DMS 273 treated with DMSO at 0.1 percent for 48 hours (cell line): Measurements from ENCODE around the gene FAM174C.

ENCODE experiments used
- DNase-seq: peaks from one replicate; lab custom pipeline; 2025; lab: John Stamatoyannopoulos, UW

FAM174C gene

GRCh38 chr19:1261798-1262622 is 13.3 kb upstream of the FAM174C start:
- DNase-seq, result no peak

DNA sequence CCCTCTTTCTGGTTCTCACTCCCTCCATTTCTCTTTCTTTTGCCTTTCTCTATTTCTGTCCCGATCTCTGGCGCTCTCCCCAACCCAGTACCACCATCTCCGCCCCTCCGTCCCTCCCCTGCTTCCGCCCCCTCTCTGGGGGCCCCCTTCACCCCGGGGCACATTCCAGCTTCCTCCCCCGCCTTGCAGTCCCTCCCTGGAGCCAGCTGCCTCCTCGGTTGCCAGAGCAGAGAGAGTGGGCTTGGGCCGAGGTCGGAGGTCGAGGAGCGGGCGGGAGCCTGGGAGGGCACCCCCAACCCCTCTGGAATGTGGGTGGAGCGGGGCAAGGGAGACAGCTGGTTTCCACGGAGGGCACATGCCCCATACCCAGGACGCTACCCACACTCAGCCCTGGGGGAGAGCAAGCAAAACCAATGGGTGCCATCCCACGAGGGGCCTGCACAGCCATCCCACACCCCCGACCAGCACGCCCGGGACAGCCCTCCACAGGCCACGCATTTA is 12.7 kb upstream of the FAM174C start:
- DNase-seq, result no peak

GRCh38 chr19:1263188-1263587 is 12.1 kb upstream of the FAM174C start:
- DNase-seq, result no peak

DNA sequence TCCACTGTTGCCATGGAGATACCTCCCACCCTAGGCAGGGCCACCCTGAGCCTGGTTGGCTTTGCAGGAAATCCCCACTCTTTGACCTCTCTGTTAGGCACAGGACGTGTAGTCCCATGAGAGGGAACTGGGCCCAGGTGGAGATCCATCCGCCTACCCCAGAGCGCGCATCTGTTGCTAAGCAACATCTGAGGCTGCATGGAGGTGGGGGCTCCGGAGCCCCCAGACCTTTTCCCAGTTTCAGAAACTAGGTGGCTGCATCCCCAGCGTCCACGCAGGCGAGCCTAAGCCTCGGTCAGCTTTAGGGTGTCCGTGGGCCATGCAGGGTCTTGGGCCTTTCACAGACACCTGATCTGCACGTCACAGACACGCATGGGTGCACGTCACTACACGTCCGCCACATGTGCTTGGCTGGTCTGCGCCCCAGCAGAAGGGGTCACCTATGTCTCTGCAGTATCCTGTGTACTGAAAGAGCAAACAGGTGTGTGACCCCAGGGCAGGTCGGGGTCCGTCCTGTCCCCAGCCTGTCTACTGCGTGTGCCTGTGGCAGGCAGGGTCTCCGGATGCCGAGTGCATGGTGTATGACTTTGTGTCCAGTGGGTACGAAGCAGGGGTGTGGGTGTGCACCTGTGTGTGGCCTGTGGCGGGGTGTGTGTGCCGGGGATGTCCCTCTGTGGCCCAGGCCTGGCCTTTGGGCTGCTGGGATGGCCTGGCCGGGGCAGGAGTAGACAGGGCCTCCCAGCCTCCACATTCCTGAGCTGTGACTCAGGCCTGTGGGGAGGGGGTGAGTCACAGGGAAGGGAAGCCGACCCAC is 10.3 kb upstream of the FAM174C start:
- DNase-seq, result no peak

- DNase-seq, result no peak
These were observed 9.7 kb upstream of the FAM174C start for GRCh38 chr19:1265615-1266128.

- DNase-seq, result no peak
These were observed 9.0 kb upstream of the FAM174C start for GRCh38 chr19:1266129-1266915.

- no peak for DNase-seq
These were observed 8.3 kb upstream of the FAM174C start for GRCh38 chr19:1266916-1267476.

- no peak for DNase-seq
These were observed 7.7 kb upstream of the FAM174C start for GRCh38 chr19:1267477-1268225.

DNA sequence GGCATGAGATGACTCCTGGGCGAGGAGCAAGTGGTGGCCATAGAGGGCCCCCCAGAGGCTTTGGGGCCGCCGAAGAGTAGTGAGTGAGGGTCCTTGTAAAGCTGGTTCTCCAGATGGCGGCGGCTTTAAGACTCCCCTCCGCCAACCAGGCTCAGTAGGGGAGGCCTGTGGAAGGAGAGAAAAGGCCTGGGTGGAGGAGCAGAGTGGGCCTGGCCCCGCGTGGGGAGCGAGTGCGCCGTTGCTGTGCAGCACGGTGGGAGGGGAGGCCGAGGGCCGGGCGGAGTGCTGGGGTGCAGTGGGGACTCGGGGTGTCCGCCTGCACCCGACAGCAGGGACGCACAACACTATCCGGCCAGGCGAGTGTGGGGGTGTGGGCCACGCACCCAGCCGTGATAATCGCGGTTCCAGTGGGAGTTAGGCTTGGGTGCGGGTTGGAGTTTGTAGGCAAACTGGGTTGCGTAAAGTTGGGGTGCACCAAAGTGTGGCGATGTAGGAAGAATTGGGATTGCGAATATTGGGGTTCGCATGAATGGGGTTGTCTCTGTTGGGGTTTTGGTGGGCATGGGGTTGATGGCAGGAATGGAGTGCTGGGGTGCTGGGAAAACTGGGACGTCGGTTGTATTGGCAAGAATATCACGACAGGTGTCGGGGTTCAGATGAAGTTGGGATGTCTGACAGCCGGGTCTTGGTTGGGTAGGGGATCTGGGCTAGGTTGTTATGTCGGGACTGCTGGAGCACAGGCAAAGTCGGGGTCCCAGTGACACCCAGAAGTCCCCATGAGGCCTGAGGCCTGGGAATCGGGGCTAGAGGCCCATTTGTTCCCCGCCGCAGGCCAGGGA is 6.9 kb upstream of the FAM174C start:
- DNase-seq, result no peak

DNA sequence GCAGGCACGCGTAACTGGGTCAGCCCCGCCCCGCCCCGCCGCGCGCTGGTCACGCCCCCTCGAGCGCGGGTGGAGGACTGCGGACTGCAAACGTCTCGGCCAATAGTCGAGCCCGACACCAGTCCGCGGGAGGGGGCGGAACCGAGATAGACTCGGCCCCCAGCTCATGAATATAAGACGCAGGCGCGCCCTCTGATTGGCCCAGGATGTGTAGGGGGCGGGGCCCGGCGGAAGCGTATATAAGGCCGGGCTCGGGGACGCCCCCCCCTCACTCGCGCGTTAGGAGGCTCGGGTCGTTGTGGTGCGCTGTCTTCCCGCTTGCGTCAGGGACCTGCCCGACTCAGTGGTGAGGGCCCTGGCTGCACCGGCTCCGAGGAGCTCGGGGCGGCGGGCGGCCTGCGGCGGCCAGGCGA is 6.3 kb upstream of the FAM174C start, which contains the start of gene CIRBP:
TSS of gene CIRBP (plus strand) at position 268 of the 413 bp plus-strand sequence. CDS start 1,602 bp downstream, outside the sequence.
- DNase-seq, result peak; percentile 92

DNA sequence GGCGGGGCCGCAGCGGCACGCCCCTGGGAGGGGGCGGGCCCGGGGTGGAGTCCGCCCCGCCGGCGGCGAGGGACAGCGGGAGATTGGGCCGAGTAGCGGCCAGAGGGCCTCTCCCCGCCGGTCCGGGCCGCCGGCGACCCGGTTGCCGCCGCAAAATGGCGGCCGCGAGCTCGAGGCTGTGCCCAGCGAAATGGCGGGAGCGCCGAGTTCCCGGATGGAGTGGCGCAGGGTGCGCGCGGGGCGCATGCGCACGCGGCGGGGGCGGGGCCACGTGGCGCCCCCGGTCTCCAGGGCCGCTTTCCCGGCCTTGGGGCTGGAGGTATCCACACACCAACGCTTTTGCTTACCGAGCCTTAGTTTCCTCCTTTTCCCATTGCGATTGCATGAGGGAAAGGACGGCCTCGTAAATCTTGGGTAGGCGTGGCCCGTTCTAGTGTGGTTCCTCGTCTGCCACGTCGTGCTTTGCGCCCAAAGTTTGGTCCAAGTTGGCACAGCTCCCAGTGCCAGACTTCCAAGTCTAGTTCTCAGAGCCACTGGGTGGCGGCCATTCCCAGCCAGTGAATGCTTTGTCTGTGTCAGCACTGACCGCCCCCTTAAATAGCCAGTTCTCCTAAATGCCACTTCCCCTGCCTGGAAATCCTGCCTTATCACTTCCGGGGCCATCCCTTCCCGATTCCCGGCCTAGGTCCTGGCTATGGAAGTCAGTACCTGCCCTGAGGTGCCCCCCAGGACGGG is 5.7 kb upstream of the FAM174C start:
- DNase-seq, result no peak

GRCh38 chr19:1270213-1270853 is 5.0 kb upstream of the FAM174C start:
- no peak for DNase-seq

- no peak for DNase-seq
These were observed 4.3 kb upstream of the FAM174C start for GRCh38 chr19:1270854-1271527.

- DNase-seq, result no peak
These were observed 3.6 kb upstream of the FAM174C start for GRCh38 chr19:1271528-1272422.

- no peak for DNase-seq
These were observed 2.7 kb upstream of the FAM174C start for GRCh38 chr19:1272423-1273262.
